ENCODE data around the gene ZNF22.

The ZNF22 gene

DNA sequence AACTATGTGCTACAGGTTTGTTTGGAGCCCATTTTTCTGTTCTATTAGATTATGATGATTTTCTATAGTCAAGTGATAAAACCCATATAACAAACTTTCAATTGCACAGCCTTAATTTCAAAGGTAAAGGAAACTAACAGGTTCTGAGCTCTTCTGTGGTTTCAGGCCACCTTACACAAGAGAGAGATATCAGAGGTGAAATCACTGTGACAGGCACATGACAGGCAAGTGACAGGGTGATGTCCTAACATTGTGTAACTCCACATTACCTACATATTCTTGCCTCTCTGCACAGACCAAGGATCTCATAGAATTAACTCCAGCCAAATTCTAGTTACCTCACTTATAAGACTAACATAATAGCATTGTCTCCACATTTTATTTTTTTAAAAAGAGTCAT lies 35.0 kb downstream of the ZNF22 start:
- DNase-seq, result no peak

DNA sequence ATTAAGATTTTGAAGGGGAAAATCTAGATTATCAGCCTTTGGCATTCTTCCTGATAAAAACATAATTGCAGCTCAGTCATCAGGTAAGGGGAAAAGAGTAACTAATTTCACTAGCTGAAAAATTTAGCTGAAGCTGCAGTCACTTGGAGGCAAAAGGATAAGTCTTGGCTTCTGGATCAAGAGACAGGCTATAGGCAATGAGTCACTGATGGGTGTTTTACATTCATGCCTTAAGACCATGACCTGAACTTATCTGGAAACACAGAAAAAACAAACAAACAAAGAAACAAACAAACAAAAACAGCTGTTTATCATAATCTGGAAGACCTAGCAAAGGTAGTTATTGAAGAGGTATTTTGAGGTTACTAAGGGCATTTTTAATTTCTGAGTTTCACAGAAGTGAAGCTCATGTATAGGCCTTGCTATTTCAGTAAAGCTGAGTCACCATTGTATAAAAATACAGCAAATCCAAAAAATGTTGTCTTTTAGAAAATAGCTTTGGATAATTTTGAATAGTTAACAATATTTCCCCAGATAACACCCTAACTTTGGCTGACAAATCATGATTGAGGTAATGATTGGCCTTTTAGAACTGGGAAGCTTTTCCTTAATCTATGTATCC lies 40.3 kb downstream of the ZNF22 start:
- no peak for DNase-seq

DNA sequence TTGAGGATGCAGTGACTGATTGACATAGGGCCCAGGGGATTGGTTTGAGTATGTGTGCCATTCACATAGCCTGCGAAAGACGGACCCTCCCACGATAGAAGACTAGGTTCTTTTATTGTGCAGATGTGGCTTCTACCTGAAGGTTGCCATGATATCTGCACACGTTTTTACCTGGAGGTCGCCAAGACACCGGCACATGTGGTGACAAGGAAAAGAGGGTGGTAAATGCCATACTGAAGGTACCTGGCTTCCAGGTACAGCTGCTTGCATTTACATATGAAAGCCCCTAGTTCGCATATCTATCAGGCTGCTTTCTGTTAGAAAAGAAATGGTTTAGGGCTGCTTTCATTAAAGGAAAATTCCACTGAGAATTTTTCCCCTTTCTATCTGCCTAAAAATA lies 43.6 kb downstream of the ZNF22 start:
- DNase-seq, result no peak

DNA sequence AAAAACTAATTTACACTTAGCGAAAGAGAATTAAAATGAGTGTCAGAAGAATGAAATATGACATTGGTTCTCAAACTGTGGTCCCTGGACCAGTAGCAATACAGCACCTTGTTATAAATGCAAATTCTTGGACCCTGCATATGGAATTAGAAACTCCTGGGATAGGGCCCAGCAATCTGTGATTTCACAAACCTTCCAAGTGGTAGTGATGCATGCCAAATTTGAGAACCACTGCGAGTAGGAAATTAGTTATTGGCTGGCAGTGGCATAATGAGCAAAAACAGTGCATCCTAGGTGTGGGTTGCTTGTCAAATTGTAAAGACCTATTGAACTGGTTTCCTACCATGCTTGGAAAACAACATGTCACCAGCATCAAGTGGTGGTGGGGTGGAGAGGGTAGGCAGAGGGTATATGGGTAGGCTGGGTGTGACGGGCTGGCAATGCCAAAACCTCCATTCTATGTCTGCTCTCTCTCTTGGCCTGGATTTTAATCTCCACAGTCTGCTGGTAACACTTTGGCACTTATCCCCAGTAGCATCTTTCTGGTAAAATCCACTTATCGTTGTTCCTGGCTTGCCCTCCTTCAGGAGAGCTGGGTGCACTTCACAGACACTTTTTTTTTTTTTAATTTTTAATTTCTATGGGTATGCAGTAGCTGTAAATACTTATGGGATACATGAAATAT lies 50.0 kb downstream of the ZNF22 start:
- no peak for DNase-seq

DNA sequence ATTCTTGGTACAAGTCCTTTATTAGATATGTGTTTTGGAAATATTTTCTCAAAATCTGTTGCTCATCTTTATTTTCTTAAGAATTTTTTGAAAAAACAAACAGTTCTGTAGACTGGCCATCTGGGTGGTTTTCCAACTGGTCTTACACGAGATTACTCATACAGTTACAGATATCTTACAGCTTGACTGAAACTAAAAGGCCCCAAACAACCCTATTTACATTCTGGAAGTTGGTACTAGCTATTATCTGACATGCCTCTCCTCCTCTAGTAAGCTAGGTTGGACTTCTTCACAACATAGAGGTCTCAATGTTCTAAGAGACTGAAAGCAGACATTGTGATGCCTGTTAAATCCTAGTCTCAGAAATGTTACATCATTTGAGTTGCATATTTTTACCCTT lies 52.0 kb downstream of the ZNF22 start:
- DNase-seq, result no peak

DNA sequence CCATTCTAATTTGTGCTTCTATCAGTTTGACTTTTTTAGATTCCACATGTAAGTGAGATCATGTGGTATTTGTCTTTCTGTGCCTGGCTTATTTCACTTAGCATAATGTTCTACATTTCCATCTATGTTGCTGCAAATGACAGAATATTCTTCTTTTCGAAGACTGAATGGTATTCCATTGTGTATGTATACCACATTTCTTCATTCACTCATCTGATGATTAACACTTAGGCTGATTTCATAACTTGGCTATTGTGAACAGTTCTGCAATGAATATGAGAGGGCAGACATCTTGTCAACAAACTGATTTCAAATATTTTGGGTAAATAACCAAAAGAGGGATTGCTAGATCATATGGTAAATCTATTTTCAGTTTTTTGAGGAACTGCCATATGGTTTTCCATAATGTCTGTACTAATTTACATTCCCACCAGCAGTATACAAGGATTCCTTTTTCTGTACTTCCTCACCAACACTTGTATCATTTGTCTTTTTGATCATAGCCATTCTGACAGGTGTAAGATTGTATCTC lies 52.9 kb downstream of the ZNF22 start:
- no peak for DNase-seq

All from activated CD8-positive, alpha-beta memory T cell treated with anti-CD3 and anti-CD28 coated beads, Interleukin-2, amount 50 U/mL, for 4 hours (primary cell).